ENCODE measurements around the gene MARK3.

The MARK3 gene

DNA sequence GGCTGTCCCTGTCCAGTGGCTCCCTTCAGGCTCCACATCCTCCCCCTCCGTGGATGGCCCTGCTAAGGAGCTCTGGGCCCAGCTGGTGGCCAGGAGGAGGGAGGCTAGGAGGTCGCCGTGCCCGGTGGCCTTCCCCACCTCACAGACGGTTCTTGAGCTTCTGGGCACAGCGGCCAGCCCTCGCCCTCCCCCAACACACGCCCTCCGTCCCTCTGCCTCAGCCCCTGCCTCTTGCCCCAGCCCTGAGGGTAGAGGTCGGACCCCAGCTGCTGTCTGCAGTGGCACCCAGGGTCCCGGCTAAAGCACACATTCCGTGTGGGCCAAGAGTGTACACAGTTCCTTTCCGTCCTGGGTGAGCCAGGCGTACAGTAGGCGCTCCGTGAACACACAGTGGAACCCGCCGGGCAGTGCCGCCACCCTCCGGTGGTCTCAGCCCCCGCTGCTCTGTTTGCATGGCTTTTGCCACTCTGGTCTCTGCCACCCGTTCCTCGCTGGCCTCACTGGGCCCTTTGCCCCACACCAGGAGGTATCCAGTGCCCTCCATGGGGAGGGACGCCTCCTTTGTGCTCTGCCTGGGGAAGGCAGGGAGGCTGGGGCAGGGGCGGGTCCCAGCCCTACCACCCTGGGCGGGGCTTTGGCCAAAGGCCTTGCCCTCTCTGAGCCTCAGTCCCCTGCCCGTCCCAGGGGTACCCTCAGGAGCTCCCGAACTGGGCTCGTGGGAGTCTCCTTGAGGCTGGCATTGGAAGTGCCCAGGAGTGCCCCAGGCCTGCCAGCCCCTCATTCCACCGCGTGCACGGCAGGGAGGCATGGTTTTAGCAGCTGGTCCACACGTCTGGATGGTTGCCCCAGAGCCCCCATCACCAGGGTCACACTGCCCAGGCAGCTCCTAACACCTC is 156.7 kb downstream of the MARK3 start:
- no peak for DNase-seq

DNA sequence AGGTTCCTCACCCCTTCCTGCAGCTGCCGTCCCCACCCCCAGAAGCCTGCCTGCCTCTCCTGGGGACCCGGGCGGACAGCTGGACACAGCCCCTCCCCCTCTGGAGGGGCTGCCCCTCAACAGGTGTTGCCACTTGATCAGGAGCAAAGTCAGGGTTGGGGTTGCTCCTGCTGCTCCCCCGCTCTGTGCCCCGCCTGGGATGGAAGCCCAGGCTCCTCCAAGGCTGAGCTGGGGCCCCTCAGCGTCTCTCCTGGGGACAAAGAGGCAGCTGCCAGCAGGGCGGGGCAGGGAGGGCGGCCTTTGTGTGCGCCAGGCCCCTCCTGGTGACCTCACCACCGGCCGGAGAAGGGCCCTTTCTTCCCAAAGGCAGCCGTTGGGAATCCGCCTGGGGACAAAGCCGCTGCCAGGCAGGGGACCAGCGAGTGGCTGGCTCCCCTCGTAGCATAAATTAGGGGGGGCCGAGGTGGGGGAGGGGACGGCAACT is 157.4 kb downstream of the MARK3 start:
- DNase-seq: no peak

DNA sequence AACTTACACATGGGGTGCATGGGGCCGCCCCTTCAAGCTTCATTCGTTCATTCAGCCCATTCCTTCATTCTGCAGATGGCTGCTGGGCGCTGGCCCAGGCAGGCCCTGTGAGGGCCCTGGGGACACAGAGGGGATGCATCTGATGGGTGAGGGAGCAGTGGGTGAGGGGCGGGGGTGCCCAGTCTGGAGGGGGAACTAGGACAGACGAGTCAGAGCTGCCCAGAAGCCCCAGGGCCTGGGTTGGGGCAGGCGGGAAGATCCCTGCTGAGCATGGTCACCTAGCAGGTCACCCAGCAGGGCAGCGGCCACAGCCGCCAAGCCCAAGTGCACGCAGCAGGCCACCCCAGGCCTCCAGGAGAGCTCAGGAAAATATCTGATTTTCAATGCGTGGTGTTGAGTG is 157.9 kb downstream of the MARK3 start:
- no peak for DNase-seq

DNA sequence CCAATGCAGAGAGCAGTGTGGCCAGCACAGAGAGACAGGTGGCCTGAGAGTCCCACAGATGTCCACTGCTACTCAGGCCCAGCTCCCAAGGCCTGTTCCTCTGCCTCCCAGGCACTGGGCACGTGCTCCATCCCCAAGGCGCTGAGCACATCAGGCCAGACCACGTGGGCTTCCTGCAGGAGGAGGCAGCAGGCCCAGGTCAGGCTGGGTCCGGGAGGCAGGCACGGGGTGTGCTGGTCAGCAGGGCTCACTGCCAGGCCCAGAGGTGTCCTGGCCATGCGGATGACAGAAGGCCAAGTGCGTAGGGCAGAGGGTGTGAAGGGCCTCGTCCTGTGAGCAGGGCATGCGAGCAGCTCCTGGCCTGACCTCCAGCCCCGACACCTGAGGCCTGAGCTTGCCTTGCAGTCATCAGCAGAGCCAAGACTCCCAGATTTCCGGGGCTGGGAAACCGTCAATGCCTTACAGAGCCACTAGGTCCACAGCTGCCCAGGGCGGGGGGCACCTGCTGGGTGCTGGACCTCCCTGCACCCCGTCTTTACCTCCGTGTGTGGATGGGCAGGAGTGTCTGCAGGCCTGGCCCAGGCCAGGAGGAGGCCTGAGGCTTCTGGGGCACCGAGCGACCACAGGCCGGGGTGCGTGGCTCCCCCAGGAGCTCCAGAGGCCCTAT is 158.6 kb downstream of the MARK3 start:
- no peak for DNase-seq

DNA sequence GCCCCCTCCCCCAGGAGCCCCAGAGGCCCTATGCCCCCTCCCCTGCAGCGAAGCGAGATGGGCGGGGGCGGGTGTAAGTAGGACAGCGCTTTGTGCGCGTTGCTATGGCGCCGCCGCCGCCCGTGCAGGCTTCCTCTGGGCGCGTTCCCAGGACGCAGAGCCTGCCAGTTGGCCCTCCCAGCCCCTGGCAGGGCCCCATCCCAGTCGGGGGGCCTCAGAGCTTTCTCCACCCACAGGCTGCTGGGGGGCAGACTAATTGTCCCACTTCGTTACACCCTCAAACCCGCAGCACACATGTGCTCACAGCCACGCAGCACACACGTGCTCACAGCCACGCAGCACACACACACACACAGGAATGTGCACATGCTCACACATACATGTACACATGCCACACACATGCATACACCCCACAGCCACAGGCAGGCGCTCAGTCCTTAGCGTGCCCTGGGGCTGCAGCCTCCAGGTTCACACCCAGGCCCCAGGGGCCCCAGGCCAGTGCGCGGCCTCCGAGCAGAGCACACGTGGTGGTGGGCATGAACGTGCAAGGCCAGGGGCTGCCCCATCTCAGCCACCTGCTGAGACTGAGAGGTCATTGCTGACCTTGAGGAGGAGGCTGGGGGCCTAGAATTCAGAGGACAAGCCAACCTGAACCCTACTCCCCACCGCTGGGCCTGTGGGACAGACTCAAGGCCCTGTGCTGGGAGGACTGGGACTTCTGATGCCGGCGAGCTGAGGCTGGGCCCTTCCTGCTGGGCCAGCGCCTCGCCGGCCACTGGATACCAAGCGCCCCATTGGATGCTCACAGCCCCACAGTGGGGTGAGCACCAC is 159.4 kb downstream of the MARK3 start:
- no peak for DNase-seq

DNA sequence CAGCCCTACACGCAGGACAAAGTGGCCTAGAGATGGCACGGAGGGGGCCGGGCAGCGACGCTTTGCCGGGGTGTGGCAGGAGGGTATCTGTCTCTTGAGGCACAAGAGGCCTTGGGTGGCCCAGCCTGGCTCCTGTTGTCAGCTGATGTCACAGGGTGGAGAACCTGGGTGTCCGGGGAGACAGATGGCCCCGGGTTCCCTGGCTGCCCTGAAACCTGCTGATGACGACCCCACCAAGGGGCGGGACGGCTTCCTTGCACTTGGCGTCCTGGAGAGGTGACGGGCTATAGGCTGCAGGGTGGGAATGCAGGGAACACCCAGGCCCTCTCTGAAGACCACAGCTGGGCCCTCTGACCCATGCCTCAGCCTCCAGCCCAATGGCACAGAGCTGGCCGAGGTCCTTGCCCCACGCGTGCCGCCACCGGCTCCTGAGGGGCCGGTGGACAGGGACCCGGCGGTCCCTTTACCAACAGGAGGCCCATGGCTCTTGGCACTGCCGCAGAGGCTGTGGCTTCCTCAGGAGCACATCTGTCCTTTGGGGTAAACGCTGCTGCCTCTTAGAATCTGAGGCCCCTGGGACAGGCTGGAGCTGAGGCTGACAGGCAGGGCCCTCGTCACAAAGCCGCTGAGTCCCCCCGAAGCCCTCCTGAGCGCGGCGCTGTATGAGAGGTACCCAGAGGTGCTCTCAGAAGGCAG is 160.2 kb downstream of the MARK3 start:
- DNase-seq: no peak

DNA sequence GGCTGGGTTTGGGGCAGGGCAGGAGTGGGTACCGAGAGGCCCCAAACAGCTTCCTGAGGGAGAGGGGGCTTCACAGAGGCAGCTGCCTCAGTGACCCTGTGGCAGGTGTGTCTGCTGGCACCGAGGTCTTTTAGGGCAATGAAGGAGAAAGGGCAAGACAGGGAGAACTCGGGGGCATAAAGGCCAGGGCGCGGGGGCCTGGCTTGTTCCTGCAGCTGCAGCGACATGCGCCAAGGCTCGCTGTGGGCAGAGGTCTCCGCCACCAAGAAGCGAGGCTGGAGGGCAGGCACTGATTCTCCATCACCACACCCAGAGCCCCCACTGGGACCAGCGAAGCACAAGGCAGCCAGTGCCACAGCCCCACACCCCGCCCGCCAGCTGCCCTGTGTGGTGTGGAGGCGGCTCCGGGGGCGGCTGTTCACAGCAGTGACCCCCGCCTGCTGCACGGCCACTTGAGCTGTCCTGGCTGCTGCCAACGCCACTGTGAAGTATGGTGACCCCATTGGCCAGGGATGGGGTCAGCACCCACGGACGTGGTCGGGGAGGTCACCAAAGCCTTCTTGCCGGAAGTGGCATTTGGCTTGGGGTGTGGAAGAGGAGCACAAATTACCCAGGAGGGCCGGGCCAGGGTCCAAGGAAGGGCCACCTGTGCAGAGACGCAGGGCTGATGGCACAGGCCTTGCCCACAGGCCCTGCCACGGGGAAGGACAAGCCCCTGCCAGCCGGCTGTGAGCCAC is 160.9 kb downstream of the MARK3 start:
- DNase-seq: no peak

DNA sequence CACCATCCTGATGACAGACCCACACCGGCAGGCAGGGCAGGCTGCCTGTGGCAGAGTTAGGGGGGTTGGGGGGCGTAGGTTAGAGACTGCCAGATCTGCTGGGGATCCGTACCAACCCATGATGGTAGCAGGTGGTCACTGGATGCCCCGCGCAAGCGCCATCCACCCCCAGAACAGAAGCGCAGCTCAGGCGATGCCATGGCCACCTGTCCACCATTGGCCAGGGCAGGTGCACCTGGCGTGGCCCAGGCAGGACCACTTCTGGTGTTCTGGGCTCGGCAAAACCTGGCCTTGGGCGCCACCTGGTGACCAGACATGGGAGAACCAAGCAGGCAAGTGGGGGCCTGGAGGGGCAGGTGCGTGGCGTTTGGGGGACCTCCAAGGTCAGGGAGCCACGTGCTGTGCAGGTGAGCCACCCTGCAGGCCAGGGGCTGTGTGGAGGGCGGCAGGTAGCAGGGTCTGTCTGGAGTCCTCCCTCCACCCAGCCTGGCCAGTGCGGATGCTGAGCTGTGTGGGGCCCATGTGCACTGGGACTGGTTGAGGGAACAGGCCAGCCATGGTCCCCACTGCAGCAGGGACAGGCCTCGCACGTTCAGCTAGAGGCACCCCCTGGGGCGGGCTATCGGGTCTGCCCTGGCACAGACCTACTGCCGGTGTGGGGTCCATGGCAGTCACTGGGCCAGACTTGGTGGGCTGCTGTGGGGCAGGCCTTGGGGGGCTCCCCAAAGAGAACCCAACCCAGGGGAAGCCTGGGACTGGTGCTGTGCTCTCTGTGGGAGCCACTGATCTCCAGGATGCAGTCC is 161.6 kb downstream of the MARK3 start:
- peak; percentile 93 for DNase-seq

DNA sequence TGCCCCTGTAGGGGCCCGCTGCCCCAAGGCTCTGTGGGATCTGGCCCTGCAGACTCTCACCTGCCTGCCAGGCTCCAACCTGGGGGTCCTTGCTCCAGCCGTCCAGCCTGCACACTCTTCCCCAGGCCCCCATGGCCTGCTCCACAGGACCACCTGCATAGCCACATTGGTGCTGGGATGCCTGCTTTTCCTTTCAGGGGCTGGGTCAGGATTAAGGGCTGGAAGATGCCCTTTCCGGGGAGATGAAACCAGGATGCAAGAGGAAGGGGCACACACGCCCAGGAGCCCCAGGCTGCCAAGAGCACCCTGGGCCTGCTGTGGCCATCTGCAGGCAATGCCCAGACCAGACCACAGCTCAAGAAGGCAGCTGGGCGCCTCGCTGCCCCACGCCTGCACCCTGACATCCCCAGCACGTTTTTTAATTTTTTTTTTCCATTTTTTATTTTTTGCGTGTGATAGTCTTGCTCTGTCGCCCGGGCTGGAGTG is 162.3 kb downstream of the MARK3 start:
- DNase-seq: no peak

DNA sequence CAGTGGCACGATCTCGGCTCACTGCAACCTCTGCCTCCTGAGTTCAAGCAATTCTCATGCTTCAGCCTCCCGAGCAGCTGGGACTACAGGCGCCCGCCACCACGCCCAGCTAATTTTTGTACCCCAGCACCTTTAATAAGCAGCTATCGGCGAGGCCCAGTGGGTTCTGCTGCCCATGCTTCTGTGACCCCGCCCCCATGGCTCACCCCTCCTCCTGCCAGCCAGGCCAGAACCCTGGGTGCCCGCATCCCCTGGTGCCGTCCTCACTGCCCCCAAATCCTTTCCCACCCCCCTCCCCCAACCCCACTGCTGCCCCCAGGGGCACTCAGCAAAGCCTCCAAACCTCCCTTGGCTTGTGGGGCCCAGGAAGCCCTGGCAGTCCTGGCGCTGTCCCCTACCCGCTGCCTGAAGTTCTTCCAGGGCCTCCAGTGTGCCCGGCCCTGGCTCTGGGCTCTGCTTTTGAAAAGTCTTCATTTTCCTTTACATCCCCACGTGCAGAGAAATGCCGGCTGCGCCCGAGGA is 162.8 kb downstream of the MARK3 start:
- DNase-seq: no peak

DNA sequence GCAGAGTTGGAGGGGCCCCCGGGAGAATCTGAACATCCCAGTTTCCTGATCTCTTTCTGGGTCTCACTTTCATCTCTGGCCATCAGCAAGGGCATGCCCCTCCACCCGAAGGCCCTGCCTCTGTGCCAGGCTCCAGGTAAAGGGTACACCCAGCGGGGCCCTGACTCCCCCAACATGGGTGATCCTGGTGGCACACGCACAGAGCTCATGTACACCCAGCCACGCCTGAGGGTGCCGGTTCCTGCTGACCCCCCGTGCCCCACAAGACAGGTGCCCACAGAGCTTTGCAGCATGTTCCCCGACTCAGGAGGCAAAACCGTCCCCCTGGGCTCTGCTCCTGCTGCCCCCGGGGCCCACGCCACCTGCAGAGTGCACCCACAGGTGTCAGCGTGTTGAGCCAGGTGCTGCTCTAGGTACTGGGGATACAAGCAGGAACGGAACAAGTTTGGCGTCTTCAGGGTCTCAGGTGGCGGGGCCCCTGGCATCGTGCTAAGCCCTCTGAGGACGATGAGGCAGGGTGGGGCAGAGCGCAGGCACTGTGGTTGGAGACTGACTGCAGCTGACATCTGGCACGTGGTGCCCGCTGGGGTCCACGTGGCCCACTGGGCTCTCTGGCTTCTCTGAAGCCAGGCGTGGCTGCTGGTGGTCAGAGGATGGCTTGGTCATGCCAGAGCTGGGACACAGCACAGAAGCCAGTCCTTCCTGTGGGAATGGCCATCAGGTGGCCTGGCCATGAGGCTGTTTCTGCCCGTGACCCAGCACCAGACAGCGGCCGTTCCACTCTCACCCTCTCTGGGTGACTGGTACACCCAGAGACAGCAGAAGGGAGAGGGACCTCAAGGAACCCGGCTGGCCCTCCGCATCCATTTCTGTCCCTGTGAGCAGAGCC is 163.5 kb downstream of the MARK3 start:
- DNase-seq: no peak

DNA sequence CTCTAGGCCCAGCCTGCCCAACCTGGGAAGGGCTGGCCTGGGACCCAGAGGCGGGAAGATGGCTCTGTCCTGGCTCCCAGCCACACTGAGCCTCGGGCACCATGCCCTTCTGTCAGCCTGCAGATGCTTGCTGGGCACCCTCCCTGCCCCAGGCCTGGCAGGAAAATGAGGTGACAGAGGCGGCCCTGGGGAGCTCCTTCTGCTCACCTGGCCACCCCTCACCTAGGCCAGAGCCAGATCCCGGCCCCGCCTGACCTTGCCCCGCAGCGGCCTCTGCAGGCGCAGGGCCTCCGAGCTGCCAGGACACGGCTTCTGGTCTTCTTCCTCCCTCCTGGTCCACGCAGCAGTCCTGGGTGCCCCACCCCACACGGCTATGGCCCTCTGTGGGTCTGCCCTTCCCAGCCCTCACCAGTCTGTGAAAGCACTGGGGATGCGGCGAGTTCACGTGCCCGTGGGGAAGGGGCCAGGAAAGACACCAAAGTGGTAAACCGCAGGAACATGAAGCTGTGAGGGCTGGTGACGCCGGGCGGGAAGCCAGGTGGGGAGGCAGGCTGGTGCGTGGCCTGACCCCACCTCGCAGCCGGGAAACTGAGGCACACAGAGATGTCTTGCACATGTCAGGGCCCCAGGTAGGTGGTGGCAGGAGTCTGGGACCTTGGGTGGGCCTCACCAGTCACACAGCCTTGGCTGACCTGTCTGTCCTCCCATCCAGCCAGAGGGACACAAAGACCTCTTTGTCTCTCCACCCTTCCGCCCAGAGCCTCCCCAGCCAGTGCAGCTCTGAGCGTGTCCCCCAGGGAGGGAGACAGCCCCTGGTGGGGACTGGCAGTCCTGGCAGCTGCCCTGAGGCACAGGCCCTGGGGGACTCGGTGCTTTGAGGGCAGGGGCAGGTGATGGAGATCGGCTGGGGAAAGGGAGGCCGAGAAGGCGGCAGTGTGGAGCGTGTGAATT is 164.4 kb downstream of the MARK3 start:
- DNase-seq: no peak

DNA sequence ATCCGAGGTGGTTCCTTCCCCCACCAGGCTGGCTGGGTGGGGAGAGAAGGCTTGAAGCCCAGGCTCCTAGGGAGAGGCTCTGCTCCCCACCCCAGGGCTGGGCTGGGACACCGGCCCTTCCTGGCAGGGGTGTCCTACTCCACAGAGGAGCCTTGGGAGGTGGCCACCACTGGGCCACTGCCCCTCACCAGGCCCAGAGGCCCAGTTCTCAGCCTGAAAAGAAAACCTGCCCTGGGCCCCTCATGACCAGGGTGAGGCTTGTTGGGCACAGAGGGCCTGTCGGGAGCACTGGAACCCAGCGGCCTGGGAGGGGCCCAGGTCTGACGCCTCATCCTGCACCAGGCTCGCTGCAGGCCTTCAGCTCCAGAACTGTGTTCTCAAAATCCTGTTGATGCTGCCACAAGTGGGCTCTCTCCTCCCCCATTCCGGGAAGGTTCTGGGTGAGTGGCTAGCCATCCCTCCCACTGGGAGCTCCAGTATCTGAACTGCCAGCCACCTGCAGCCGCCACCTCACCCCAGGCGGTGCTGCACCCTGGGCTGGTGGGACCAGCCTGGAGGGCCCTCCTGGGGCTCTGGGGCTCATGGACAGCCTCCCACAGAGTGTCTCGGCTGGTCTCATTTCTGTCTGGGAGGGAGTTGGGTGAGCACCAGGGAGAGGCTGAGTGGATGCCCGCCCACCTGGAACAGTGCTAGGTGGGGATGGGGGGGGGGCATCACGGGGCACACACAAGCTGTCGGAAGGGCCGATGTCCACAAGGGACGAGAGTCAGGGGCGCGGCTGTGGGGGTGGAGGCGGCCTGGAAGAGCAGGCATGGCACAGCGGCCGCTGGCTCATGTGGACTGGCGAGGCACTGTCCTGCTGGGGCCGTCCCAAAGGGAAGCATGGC is 165.5 kb downstream of the MARK3 start:
- DNase-seq: no peak

DNA sequence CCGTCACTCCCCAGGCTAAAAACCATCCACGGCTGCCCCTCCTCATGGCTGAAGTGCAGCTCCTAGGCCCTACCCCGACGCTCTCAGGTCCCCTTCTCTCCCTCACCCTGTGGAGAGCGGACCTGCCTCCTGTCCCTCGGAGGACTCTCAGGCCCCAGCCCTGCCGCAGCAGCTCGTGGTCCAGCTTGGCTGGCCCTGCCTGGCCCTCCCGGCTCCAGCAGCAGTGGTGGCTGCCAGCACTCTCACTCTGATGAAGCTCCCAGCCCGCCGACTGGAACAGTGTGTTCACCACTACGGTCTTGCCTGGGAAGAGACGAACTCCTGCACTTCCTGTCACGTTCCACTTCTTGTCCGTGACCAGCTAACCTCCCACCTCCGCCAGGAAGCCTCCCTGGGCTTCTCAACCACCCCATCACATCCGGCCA is 166.1 kb downstream of the MARK3 start:
- DNase-seq: no peak

DNA sequence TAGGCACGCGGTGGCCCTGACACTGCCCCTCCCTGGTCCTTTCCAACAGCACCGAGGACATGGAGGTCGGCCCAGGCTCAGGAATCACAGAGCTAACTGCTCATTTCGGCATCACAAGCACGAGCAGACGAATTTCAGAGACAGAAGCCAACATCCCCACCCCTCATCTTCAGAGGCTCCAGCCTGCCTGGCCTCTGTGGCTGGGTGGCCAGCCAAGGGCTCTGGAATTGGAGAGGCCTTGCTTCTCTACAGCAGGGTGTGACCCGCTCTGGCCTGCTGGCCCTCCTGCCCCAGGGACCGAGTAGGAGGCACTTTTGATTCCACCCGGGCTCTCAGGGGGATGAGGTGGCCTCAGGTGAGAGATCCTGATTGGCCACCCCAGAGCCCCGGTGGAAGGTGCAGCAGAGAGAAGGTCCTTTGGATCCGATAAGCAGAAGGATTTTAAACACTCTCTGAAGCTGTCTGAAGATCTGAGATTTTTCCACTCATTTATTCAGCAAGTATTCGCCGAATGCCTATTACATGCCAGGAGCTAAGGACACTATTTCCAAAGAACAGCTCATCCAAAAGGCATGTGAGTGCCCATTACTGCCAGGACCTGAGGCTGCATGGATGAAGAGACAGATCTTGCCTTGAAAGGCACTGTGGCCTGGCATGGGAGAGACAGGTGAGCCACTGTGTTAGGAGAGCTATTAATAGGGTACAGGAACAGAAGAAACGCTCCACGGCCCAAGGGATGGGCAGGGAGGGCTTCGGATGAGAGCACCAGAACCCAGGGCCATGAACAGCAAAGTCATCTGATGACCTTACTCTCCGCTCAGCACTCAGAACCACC is 167.0 kb downstream of the MARK3 start:
- no peak for DNase-seq

DNA sequence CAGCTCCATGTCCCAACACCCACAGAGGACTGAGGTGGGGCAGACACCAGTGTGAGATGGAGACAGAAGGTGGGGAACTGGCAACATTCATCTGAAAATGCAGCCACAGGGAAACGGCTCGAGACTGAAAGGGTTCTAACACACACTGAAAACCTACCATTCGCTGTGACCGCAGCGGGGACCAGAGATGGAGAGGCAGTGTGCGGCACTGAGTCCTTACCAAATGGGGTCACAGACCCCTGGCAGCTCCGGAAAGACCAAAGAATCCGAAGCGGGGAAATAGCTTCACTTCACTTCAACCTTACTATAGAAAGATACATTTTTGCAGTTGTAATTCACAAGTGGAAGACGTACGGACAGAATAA is 167.6 kb downstream of the MARK3 start:
- DNase-seq: no peak

All from activated CD8-positive, alpha-beta memory T cell treated with anti-CD3 and anti-CD28 coated beads for 24 hours (primary cell).